ENCODE results near the gene EEF1A2.

DNA sequence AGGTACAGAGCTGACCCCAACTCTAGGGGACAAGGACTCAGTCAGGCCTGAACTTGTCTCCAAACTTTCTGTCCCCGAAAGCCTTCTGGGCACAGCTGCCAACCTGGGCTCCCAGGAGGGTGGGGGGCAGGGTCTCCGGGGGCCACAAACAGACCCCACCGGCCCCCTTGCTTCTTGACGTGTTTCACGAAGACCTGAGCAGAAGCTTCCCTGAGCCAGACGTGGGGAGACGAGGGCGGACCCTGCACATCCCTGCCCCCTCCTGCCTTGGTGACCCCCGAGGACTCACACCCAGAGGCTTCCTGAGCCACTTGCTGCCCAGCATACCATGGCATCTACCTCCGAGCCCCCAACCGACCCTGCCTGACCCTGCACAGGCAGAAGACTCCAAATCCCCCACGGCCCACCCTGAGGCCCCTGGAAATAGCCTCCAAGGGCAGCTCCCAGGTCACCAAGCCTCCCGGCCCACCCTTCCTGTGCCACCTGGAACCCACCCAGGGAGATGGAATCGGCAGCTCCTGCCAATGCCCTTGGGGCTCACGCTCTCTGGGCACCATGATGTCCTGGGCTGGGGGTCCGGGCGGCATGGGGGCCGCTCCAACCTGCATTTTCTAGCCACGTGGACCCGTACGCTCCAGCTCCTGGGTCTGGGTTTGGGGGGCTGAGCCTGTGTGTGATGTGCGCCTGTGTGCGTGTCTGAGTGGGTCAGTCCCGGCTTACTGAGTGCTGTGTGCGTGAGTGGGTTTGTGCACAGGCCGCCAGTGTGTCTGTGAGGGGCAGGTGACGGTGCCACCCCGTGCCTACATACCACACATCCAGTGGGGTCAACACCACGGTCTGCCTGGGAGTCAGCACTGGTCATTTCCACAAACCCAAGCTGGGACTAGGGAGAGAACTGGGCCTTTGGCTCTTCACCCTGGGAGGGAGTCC is 40.8 kb upstream of the EEF1A2 start:
- TF ChIP-seq NFE2L2 (IDR thresholded peaks at IDR 0.05; ENCODE audit: low read depth, low read length), result no peak
- TF ChIP-seq, protein P1, sequence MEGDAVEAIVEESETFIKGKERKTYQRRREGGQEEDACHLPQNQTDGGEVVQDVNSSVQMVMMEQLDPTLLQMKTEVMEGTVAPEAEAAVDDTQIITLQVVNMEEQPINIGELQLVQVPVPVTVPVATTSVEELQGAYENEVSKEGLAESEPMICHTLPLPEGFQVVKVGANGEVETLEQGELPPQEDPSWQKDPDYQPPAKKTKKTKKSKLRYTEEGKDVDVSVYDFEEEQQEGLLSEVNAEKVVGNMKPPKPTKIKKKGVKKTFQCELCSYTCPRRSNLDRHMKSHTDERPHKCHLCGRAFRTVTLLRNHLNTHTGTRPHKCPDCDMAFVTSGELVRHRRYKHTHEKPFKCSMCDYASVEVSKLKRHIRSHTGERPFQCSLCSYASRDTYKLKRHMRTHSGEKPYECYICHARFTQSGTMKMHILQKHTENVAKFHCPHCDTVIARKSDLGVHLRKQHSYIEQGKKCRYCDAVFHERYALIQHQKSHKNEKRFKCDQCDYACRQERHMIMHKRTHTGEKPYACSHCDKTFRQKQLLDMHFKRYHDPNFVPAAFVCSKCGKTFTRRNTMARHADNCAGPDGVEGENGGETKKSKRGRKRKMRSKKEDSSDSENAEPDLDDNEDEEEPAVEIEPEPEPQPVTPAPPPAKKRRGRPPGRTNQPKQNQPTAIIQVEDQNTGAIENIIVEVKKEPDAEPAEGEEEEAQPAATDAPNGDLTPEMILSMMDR (conservative IDR thresholded peaks at IDR 0.05; ENCODE audit: low read depth, low read length), result no peak
- no peak for TF ChIP-seq POLR2A (IDR thresholded peaks at IDR 0.05; ENCODE audit: low read depth, low read length)
- TF ChIP-seq RAD21 (IDR thresholded peaks at IDR 0.05; ENCODE audit: low read length), result no peak
- TF ChIP-seq CHD1 (IDR thresholded peaks at IDR 0.05; ENCODE audit: low read depth, low read length), result no peak
- no peak for TF ChIP-seq CEBPB (IDR thresholded peaks at IDR 0.05; ENCODE audit: low read depth, low read length)
- no peak for TF ChIP-seq FOS (IDR thresholded peaks at IDR 0.05; ENCODE audit: low read depth, low read length)
- TF ChIP-seq MAFK (IDR thresholded peaks at IDR 0.05; ENCODE audit: low read depth, low read length), result no peak
- TF ChIP-seq, protein P2, sequence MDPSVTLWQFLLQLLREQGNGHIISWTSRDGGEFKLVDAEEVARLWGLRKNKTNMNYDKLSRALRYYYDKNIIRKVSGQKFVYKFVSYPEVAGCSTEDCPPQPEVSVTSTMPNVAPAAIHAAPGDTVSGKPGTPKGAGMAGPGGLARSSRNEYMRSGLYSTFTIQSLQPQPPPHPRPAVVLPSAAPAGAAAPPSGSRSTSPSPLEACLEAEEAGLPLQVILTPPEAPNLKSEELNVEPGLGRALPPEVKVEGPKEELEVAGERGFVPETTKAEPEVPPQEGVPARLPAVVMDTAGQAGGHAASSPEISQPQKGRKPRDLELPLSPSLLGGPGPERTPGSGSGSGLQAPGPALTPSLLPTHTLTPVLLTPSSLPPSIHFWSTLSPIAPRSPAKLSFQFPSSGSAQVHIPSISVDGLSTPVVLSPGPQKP (IDR thresholded peaks at IDR 0.05; ENCODE audit: borderline replicate concordance, low read depth, low read length), result no peak
- TF ChIP-seq MXI1 (IDR thresholded peaks at IDR 0.05; ENCODE audit: borderline replicate concordance, low read depth, low read length), result no peak
- no peak for TF ChIP-seq RFX5 (IDR thresholded peaks at IDR 0.05; ENCODE audit: low read depth, low read length)
- no peak for TF ChIP-seq BHLHE40 (IDR thresholded peaks at IDR 0.05; ENCODE audit: low read depth, low read length)
- TF ChIP-seq, protein P3, sequence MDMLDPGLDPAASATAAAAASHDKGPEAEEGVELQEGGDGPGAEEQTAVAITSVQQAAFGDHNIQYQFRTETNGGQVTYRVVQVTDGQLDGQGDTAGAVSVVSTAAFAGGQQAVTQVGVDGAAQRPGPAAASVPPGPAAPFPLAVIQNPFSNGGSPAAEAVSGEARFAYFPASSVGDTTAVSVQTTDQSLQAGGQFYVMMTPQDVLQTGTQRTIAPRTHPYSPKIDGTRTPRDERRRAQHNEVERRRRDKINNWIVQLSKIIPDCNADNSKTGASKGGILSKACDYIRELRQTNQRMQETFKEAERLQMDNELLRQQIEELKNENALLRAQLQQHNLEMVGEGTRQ (IDR thresholded peaks at IDR 0.05; ENCODE audit: low read depth, low read length), result no peak

Data from IMR-90 (cell line).